PC-9 (cell line): ENCODE data around the gene ISX.

Experiments
- EZH2 ChIP-seq: fragments of 200-600 bp; sonication (generic); IDR thresholded peaks from 2 replicates; pipeline ENCODE4 v1.8.0; 2017; ENCODE audit warnings: antibody characterized with exemption, low read depth
- TF ChIP-seq, protein P1 (sequence below): fragments of 200-600 bp; sonication (generic); conservative IDR thresholded peaks from 2 replicates; pipeline ENCODE4 v1.6.1; 2017; ENCODE audit warnings: mixed run types, antibody characterized with exemption, mild to moderate bottlenecking, moderate library complexity

DNA sequence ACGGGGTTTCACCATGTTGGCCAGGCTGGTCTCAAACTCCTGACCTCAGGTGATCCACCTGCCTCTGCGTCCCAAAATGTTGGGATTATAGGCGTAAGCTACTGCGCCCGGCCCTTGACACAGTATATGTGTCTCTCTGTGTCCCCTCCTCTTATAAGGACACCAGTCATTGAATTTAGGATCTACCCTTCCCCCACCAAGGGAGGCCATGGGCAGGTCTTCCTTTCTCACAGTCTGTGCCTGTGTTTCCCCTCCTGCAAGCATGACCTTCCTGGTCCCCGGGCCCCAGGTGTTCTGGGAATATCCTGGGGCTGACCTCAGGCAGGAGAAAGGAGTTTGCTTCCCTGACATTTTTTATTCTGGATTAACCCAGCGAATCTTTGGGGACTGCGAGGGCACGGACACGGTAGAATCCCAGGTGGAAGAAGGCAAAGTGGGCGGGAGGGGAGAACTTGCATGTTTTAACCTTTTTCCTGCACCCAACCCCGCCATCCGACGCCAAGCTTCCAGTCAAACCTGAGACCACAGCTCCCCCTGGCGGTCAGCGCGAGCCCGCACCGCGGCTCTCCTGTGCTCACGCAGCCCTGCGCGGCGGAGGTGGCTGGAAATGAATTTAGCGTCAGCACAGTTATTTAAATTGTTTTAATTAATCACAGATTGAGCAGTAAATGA, 42.1 kb upstream of the ISX start:
- TF ChIP-seq, protein P1, sequence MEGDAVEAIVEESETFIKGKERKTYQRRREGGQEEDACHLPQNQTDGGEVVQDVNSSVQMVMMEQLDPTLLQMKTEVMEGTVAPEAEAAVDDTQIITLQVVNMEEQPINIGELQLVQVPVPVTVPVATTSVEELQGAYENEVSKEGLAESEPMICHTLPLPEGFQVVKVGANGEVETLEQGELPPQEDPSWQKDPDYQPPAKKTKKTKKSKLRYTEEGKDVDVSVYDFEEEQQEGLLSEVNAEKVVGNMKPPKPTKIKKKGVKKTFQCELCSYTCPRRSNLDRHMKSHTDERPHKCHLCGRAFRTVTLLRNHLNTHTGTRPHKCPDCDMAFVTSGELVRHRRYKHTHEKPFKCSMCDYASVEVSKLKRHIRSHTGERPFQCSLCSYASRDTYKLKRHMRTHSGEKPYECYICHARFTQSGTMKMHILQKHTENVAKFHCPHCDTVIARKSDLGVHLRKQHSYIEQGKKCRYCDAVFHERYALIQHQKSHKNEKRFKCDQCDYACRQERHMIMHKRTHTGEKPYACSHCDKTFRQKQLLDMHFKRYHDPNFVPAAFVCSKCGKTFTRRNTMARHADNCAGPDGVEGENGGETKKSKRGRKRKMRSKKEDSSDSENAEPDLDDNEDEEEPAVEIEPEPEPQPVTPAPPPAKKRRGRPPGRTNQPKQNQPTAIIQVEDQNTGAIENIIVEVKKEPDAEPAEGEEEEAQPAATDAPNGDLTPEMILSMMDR, result peak; percentile 99
- no peak for TF ChIP-seq EZH2
